Measurements from ENCODE around the gene SPATA4.
A peak's percentile ranks its signal among the peaks of the same experiment; 100 is the strongest.
"Not testable (repeated sequence)": the region's sequence is repeated elsewhere in the genome, so short reads cannot be mapped to it uniquely, and the experiment has no call there.

The SPATA4 gene

DNA sequence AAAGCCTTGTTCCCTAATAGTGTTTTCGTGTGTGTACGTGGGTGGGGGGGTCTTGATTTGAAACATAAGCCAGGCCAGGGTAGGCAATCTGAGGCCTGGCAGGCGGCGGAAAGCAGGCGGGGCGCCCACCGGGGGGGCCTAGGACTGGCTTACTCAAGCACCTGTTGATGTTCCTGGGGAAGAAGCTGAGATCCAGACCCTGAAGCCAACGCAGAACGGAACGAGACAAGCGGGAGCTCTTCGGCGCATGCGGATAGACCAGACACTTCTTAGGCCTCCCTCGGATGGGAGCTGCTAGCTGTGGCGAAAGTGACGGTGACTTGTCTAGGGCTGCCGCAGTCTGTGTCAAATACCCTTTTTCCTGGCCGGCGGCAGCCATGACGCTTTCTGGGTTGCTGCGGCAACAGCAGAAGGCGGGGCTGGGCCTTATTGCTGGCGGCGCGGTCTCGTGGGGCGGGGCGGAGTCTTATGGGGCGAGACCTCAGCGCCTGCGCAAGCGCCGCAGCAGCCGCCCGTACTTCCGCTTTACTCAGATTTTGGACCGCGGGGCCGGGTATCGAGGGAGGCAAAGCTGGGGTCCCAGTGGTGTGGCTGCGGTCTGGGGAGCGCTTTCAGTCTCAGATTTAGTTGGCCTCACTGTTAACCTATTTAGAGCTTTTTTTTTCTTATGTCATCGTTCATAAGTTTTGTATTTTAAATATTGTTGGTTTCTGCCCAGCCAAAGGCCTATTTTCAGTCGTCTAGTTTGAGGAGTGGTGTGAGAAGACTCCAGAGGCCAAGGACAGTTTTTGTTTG, at the start of gene SPATA4:
TSS of gene SPATA4 (minus strand) at position 402 of the 795 bp plus-strand sequence. CDS start at position 379, 23 bp downstream.
- DNase-seq (ENCODE audit: low read depth in 2 of 2): peak; percentile 87 to 92

GRCh38 chr4:176242764-176243347, 47.5 kb upstream of the SPATA4 start:
- DNase-seq (ENCODE audit: low read depth in 2 of 2): no peak

GRCh38 chr4:176241703-176242102, 46.3 kb upstream of the SPATA4 start:
- DNase-seq (ENCODE audit: low read depth in 2 of 2): no peak

GRCh38 chr4:176238826-176239225, 43.4 kb upstream of the SPATA4 start:
- no peak for DNase-seq (ENCODE audit: low read depth in 2 of 2)

GRCh38 chr4:176238157-176238610, 42.8 kb upstream of the SPATA4 start:
- DNase-seq (ENCODE audit: low read depth in 2 of 2): no peak

- DNase-seq (ENCODE audit: low read depth in 2 of 2): no peak
Measured at GRCh38 chr4:176236946-176237345, 41.6 kb upstream of the SPATA4 start.

DNA sequence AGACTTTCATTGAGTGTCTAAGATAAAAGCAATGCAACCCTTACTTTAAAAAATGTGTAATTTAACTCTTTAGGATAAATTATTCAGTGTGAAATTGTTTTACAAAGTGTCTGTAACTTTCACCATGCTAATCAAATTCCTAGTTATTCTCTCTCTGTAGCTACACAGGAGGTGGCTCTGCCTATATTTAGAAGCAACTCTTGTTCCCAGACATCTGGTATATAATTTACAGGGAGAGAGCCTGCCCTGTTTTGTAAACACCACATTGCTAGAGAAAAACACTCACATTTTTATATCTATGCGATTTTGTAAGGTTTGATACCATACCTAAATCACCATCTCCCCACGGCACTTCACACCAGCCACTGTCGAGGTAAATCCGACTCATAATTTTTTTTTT, 35.5 kb upstream of the SPATA4 start:
- DNase-seq (ENCODE audit: low read depth in 2 of 2): no peak

- DNase-seq (ENCODE audit: low read depth in 2 of 2): no peak
Measured at GRCh38 chr4:176229645-176230044, 34.3 kb upstream of the SPATA4 start.

DNA sequence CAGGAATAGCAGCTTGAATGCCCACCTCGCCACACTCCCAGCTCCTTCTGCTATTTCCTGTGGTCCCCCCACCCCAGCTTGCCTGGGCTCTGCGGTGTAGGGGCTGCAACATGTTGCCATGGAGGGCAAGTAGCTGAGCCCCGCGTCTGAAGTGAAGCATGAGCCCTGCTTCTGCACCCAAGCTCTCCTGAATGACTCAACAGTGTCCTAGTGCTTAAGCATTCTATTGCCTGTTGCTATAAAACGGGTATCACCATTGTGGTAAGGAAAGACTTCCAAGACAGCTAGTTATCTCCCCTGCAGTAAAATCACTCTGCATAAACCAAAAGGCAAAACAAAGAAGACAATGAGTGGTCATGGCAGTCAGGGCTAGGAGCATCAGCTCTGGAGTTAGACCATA, 31.4 kb upstream of the SPATA4 start:
- no peak for DNase-seq (ENCODE audit: low read depth in 2 of 2)

DNA sequence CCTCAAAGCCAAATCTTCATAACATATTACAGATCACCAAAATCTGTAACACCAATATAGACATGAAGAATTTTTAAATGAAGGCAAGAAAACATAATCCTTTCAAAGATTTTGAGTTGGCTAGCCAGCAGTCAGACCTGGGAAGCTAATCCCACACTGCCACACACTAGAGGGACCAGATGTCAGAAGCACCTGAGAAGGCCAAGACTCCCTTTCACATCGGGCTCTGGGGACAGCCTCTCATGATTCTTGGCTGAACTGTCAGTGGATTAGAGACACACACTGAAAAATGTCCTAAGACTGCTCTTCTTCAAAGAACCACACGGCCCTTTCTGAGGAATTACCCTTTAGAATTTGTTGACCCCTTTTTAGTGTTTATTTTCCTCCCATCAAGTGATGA, 28.2 kb upstream of the SPATA4 start:
- no peak for DNase-seq (ENCODE audit: low read depth in 2 of 2)

DNA sequence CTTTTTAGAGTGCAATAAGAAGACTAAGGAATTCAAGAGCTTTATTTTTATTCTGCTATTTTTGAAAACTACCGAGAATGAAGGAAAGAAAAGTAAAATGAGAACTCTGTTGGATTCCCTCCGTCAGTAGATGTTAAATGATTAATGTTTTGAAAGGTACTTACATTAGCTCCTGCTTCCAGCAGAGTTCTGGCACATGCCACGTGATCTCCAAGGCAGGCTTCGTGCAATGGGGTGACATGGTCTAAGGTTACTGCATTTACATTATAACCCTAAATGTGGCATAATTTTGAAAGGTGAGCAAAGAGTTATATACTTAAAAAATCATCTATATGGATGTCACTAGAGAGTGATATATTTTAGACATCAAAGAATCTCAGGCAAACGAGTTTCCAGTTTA, 26.8 kb upstream of the SPATA4 start:
- DNase-seq (ENCODE audit: low read depth in 2 of 2): no peak

DNA sequence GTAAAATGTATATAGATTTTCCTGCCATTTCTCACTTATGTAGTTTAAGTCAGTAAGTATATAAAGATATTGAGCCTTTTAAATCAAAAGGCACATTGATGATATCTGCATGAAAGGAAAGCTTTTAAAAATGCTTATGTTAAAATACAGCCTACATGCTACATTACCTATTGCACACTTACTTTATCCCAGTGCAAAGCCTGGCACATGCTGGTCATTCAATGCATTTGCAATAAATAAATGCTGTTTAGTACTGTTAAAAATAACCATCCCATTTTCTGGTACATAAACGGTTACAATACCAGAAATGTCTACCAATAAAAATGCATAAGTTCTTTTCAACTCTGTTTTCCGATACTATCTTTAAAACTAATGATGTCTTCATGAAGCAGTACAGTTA, 22.1 kb upstream of the SPATA4 start:
- DNase-seq (ENCODE audit: low read depth in 2 of 2): no peak

- not testable (repeated sequence) for DNase-seq (ENCODE audit: low read depth in 2 of 2)
Measured at GRCh38 chr4:176212351-176212750, 17.0 kb upstream of the SPATA4 start.

DNA sequence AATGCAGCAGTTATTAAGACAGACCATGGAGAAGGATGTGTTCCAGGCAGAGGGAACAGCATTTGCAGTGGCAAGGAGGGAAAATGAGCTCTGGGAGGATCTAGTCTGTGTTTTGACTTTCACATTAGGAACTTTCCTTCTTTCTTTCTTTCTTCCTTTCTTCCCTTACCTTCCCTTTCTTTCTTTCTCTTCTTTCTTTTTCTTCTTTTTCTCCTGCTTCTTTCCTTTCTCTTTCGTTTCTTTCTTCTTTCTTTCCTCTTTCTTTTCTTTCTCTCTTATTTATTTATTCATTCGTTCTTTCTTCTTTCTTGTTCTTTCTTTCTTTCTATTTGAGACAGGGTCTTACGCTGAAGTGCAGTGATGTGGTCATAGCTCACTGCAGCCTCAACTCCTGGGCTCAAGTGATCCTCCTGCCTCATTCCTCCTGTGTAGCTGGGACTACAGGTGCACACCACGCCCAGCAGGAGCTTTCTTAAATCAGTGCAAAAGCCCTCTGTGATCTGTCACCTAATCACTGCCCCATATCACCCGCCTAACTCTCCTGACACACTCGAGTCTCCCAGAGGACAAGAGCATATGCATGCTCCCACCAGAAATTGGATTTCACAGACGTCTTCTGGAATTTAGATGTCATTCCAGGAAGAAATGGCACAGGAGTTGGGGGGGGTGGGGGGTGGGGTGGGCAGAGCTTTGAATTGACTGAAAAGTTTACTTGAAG, 15.4 kb upstream of the SPATA4 start:
- DNase-seq (ENCODE audit: low read depth in 2 of 2): no peak

DNA sequence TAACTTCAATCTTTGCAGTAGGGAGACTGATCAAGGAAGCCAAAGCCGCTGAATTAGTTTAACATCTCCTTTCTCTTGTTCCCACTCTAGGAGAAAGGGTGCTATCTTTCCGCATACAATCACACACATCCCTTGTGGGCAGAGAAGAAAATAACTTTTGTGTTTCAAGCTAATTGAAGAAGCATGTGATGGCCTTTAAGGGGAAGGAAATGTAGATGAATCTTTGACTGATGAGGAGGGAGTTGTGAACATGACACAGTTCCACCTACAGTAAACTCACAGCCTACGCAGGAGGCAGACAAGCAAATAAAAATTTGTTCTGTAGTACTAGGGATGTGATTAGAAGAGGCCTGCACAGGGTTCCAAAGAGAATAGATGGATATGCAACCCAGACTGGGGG, 14.7 kb upstream of the SPATA4 start:
- DNase-seq (ENCODE audit: low read depth in 2 of 2): no peak

GRCh38 chr4:176209535-176209934, 14.2 kb upstream of the SPATA4 start:
- no peak for DNase-seq (ENCODE audit: low read depth in 2 of 2)

DNA sequence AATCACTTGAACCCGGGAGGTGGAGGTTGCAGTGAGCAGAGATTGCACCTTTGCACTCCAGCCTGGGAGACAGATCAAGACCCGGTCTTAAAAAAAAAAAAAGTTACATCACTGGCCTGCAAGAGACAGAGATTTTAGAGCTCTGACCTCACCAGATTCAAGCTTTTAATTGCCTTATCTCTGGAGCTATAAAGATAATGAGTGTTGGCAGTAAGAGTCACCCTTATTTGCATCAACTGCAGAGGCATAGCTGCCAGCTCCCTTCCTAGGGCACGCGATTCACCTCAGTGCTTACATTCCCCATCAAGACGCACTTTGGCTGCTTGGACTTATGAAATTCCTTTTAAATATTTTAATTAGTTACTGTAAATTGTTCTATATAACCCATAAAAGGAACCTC, 12.5 kb upstream of the SPATA4 start:
- no peak for DNase-seq (ENCODE audit: low read depth in 2 of 2)

DNA sequence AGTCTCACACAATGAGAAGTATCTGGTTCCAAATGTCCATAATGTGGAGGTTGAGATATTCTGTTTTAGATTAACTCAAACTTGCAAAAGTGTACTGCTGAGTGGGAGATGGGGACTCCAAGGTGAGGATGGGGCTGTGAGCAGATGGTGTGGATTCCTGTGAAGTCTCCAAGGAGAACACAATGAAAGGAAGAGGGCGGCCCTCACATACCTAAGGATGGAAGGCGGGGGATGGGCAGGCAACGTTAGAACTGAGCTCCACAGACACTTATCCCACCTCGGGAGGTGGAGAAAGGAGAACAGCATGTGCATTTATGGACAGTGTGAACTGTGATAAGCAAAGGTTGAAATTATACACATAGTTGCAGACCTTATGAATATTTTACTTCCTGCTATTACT, 9.9 kb upstream of the SPATA4 start:
- DNase-seq (ENCODE audit: low read depth in 2 of 2): no peak

GRCh38 chr4:176198316-176198903, 3.0 kb upstream of the SPATA4 start:
- DNase-seq (ENCODE audit: low read depth in 2 of 2): no peak

DNA sequence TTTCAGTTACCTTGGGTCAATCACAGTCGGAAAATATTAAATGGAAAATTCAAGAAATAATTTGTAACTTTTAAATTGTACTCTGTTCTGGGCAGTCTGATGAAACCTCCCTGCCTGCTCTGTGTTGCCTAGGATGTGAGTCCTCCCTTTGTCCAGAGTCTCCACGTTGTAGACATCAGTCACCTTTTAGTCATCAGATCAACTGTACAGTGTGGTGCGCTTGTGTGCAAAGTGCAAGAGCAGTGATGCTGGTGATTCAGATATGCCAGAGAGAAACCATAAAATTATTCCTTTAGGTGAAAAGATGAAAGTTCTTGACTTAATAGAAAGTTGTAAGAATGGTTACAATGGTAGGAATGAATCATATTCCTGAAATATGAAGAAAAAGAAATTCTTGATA, 1.4 kb downstream of the SPATA4 start:
- DNase-seq (ENCODE audit: low read depth in 2 of 2): peak in 1 of 2 donors; percentile 11

- DNase-seq (ENCODE audit: low read depth in 2 of 2): no peak
Measured at GRCh38 chr4:176193126-176193525, 2.3 kb downstream of the SPATA4 start.

DNA sequence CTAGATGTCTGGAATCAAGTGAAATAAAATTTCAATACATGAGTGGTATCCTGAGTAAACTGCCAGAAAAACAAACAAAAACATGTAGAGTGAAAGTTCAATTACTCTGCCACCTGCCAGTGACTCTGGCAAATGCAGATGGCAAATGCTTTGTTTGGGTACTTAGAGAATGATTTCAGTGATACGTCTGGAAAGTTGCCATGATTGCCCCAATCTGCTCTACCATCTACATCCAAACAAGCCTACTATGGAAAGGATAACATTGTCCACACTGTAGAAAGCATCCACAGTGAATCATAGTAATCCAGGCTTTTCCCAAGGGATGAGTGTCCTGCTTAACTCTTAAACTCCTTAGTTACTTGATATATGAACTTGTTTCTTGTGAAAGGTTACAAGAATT, 3.4 kb downstream of the SPATA4 start:
- DNase-seq (ENCODE audit: low read depth in 2 of 2): no peak
